GM23248 (cell line): ENCODE measurements around the gene CMTR1. TPM values are rescaled to one million over a fixed set of nuclear protein-coding genes. Genes with fewer than 3 reads are reported as not detected.

ENCODE experiments used
- DNase-seq: peaks from one replicate; pipeline ENCODE4 v3.0.0-alpha.2; 2015
- H2AFZ ChIP-seq: fragments of 200-600 bp; sonication (generic); 2 replicates; pipeline ENCODE4 v1.6.1; 2016; ENCODE audit warnings: antibody characterized with exemption
- H3F3A ChIP-seq: fragments of 200-600 bp; sonication (generic); 2 replicates; pipeline ENCODE4 v1.6.1; 2016; ENCODE audit warnings: mild to moderate bottlenecking, antibody characterized with exemption, mixed run types; ENCODE audit not compliant: insufficient read depth
- H3K27ac ChIP-seq: fragments of 200-600 bp; sonication (generic); 2 replicates; pipeline ENCODE4 v1.5.1; 2016; ENCODE audit warnings: mild to moderate bottlenecking
- H3K27me3 ChIP-seq: fragments of 200-600 bp; sonication (generic); replicated peaks from 2 replicates; pipeline ENCODE4 v1.6.1; 2016; ENCODE audit warnings: mild to moderate bottlenecking; ENCODE audit not compliant: insufficient read depth
- H3K36me3 ChIP-seq: fragments of 200-600 bp; sonication (generic); 2 replicates; pipeline ENCODE4 v1.6.1; 2016; ENCODE audit warnings: low read depth, mild to moderate bottlenecking
- H3K4me1 ChIP-seq: fragments of 200-600 bp; sonication (generic); 2 replicates; pipeline ENCODE4 v1.6.1; 2016; ENCODE audit warnings: mild to moderate bottlenecking; ENCODE audit not compliant: insufficient read depth
- H3K4me2 ChIP-seq: fragments of 200-600 bp; sonication (generic); one replicate; pipeline ENCODE4 v1.6.1; 2016; ENCODE audit warnings: mild to moderate bottlenecking; ENCODE audit not compliant: unreplicated experiment
- H3K4me3 ChIP-seq: fragments of 200-600 bp; sonication (generic); 2 replicates; pipeline ENCODE4 v1.5.1; 2016; ENCODE audit warnings: mild to moderate bottlenecking
- H3K79me2 ChIP-seq: fragments of 200-600 bp; sonication (generic); 2 replicates; pipeline ENCODE4 v1.6.1; 2016; ENCODE audit warnings: mild to moderate bottlenecking; ENCODE audit not compliant: insufficient read depth
- H3K9ac ChIP-seq: fragments of 200-600 bp; sonication (generic); 2 replicates; pipeline ENCODE4 v1.6.1; 2016; ENCODE audit warnings: mild to moderate bottlenecking
- H3K9me2 ChIP-seq: fragments of 200-600 bp; sonication (generic); 2 replicates; pipeline ENCODE4 v1.6.1; 2016; ENCODE audit warnings: mixed run types, mild to moderate bottlenecking, moderate library complexity; ENCODE audit not compliant: insufficient read depth
- H3K9me3 ChIP-seq: fragments of 200-600 bp; sonication (generic); one replicate; pipeline ENCODE4 v1.6.1; 2017; ENCODE audit warnings: low read depth
- H4K20me1 ChIP-seq: fragments of 200-600 bp; sonication (generic); 2 replicates; pipeline ENCODE4 v1.6.0; 2016; ENCODE audit not compliant: insufficient read depth
- EZH2 ChIP-seq: fragments of 200-600 bp; sonication (generic); IDR thresholded peaks from 2 replicates; pipeline ENCODE4 v1.6.1; 2018; ENCODE audit warnings: antibody characterized with exemption, mild to moderate bottlenecking; ENCODE audit not compliant: insufficient read depth, poor library complexity, severe bottlenecking
- EZH2phosphoT487 ChIP-seq: fragments of 200-600 bp; sonication (generic); IDR thresholded peaks from 2 replicates; pipeline ENCODE4 v1.6.1; 2018; ENCODE audit warnings: antibody characterized with exemption, moderate library complexity, mild to moderate bottlenecking, low read depth; ENCODE audit not compliant: insufficient read depth
- WGBS, 2 experiments: methylation state at CpG; one replicate each; pipeline ENCODE4 v1.1.6; 2015 to 2017; ENCODE audit warnings: low lambda C conversion rate in 2 of 2, low coverage in 1 of 2; ENCODE audit errors: missing lambda C conversion rate in 2 of 2; 5-methylcytosine and 5-hydroxymethylcytosine counted together
- in situ Hi-C: fragments of 300-500 bp; cut with MboI; formaldehyde crosslinking; loops from 2 replicates; pipeline ENCODE4 v1.15.0; 2020
- polyA plus RNA-seq: library from polyadenylated mRNA; unstranded; fragments of >200 nt; fragmentation: Nextera tagmentation; extraction: Ambion mirVana; gene quantifications from 2 replicates; pipeline ENCODE4 v1.2.1, GENCODE V29; 2016
- total RNA-seq: library from RNA; depleted of rRNA; stranded (reverse); fragments of >200 nt; shearing (Covaris generic); gene quantifications from 2 replicates; pipeline ENCODE4 v1.2.3, GENCODE V29; 2014

The CMTR1 gene
- total and polyA plus RNA-seq, 2 experiments from 2014 or later = 16.1 to 46.3 TPM

GRCh38 chr6:37392821-37393220, 40.2 kb upstream of the CMTR1 start:
- in situ Hi-C loops = no loop called here
- Histone ChIP-seq H4K20me1 (no peaks in the 10 kb centered on the region), H3K9ac (no peak overlapping the region)

GRCh38 chr6:37393381-37393929, 39.6 kb upstream of the CMTR1 start:
- peaks cover 17% of the 10 kb centered on the region; the same call in 1 of the 2 replicates for H3K36me3 ChIP-seq
- no peak overlapping the region for H3K27ac ChIP-seq
- no peak overlapping the region for H3K9ac ChIP-seq
- TF ChIP-seq EZH2 = no peak
- TF ChIP-seq EZH2phosphoT487 = no peak
- in situ Hi-C loops = no loop called here
- no peaks in the 10 kb centered on the region for H3K4me1 ChIP-seq
- 0 to 5% methylated on average over 1 of the region's 1 CpG for WGBS, 2 experiments
- H4K20me1 ChIP-seq = no peaks in the 10 kb centered on the region
- H3K4me2 ChIP-seq = no peak overlapping the region
- 0 out of 2 replicates have a peak, but pooled peaks cover 7% of the 10 kb centered on the region for H3F3A ChIP-seq
- no peaks in the 10 kb centered on the region for H3K9me3 ChIP-seq
- no peaks in the 10 kb centered on the region for H3K27me3 ChIP-seq
- H2AFZ ChIP-seq = no peak overlapping the region
- H3K4me3 ChIP-seq = no peak overlapping the region
- DNase-seq = no peak
- H3K9me2 ChIP-seq = no peaks in the 10 kb centered on the region
- no peaks in the 10 kb centered on the region for H3K79me2 ChIP-seq

More at GRCh38 chr6:37392821-37393220, 40.2 kb upstream of the CMTR1 start:
- H3K4me2 ChIP-seq = no peak overlapping the region
- H3F3A ChIP-seq = 0 out of 2 replicates have a peak, but pooled peaks cover 7% of the 10 kb centered on the region
- no peak for DNase-seq
- 100% methylated on average over 1 of the region's 1 CpG for WGBS, 2 experiments
- H3K4me1 ChIP-seq = no peaks in the 10 kb centered on the region
- no peaks in the 10 kb centered on the region for H3K9me2 ChIP-seq
- H3K36me3 ChIP-seq = peaks cover 17% of the 10 kb centered on the region; the same call in 1 of the 2 replicates
- no peaks in the 10 kb centered on the region for H3K79me2 ChIP-seq
- H3K27me3 ChIP-seq = no peaks in the 10 kb centered on the region
- no peak overlapping the region for H3K27ac ChIP-seq
- TF ChIP-seq EZH2phosphoT487 (no peak), EZH2 (no peak)
- no peak overlapping the region for H2AFZ ChIP-seq
- no peak overlapping the region for H3K4me3 ChIP-seq
- no peaks in the 10 kb centered on the region for H3K9me3 ChIP-seq

GRCh38 chr6:37396571-37397180, 36.3 kb upstream of the CMTR1 start:
- TF ChIP-seq EZH2phosphoT487 (no peak), EZH2 (no peak)
- Histone ChIP-seq H3K4me1 (no peaks in the 10 kb centered on the region), H2AFZ (no peak overlapping the region), H3K4me2 (no peak overlapping the region), H3K27ac (no peak overlapping the region), H3K79me2 (no peaks in the 10 kb centered on the region), H3K36me3 (peaks cover 11% of the 10 kb centered on the region; the same call in 1 of the 2 replicates), H3K9me3 (no peaks in the 10 kb centered on the region), H3F3A (0 out of 2 replicates have a peak, but pooled peaks cover 7% of the 10 kb centered on the region), H3K27me3 (no peaks in the 10 kb centered on the region), H4K20me1 (no peaks in the 10 kb centered on the region), H3K9me2 (no peaks in the 10 kb centered on the region), H3K4me3 (no peak overlapping the region), H3K9ac (no peak overlapping the region)
- WGBS, 2 experiments = 52 to 53% methylated on average over 4 of the region's 4 CpGs
- in situ Hi-C loops = no loop called here
- peak; percentile 66 for DNase-seq

- Histone ChIP-seq H3K4me2 (no peak overlapping the region), H2AFZ (no peak overlapping the region), H3K27ac (no peak overlapping the region), H3K4me3 (no peak overlapping the region), H3K9ac (no peak overlapping the region), H3K79me2 (no peaks in the 10 kb centered on the region), H3K9me3 (no peaks in the 10 kb centered on the region), H3K9me2 (no peaks in the 10 kb centered on the region), H3F3A (no peaks in the 10 kb centered on the region), H3K4me1 (no peaks in the 10 kb centered on the region), H4K20me1 (no peaks in the 10 kb centered on the region), H3K36me3 (no peaks in the 10 kb centered on the region), H3K27me3 (no peaks in the 10 kb centered on the region)
- no peak for TF ChIP-seq EZH2
- TF ChIP-seq EZH2phosphoT487 = no peak
- in situ Hi-C loops = no loop called here
- no peak for DNase-seq
Measured at GRCh38 chr6:37399131-37399530, 33.9 kb upstream of the CMTR1 start.
